AG04449 (cell line): ENCODE data around the gene TNFSF10.

Experiments
- CTCF ChIA-PET: fragments of 350-600 bp; formaldehyde crosslinking; extraction: SDS; loops from one replicate; lab custom pipeline; 2021; ENCODE audit warnings: antibody characterized with exemption; lab: Yijun Ruan, JAX
- POLR2A ChIA-PET: fragments of 400-600, 350-600 bp; formaldehyde crosslinking; extraction: SDS; loops from one replicate; lab custom pipeline; 2020; ENCODE audit warnings: antibody characterized with exemption, inconsistent platforms; lab: Yijun Ruan, JAX
- DNase-seq: peaks from one replicate; pipeline ENCODE4 v3.0.0-alpha.2; 2010; ENCODE audit warnings: low read depth, low spot score
- H3K4me3 ChIP-seq: 2 replicates; pipeline ENCODE4 v1.5.1; 2011; ENCODE audit warnings: low read depth, mild to moderate bottlenecking, control low read depth, low read length
- TF ChIP-seq, protein P1 (sequence below): IDR thresholded peaks from one replicate; pipeline ENCODE4 v1.5.1; 2011; ENCODE audit warnings: mild to moderate bottlenecking, moderate library complexity, low read length, control low read depth, inconsistent platforms; ENCODE audit not compliant: insufficient read depth; ENCODE audit errors: missing control alignments

Gene TNFSF10

DNA sequence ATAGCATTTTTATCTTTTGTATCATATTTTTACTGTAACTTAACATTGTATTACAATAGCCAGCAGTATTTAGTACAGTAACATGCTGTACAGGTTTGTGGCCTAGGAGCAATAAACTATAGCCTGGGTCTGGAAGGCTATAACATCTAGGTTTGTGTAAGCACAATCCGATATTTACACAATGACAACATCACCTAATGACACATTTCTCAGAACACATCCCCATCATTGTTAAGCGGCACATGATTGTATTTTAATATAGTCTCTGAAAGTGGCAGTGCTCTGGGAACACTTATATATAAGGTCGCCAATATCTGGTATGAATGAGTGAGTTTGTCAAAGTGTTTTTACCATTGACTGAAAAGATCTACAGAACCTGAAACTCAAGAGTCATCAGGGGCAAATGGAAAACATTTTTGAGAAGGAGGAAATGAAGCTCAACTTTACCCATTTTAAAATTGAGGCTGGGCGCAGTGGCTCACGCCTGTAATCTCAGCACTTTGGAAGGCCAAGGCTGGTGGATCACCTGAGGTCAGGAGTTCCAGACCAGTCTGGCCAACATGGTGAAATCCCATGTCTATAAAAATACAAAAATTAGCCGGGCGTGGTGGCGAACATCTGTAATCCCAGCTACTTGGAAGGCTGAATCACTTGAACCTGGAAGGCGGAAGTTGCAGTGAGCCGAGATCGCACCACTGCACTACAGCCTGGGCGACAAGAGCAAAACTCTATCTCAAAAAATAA, 38.8 kb upstream of the TNFSF10 start:
- DNase-seq = no peak
- TF ChIP-seq, protein P1, sequence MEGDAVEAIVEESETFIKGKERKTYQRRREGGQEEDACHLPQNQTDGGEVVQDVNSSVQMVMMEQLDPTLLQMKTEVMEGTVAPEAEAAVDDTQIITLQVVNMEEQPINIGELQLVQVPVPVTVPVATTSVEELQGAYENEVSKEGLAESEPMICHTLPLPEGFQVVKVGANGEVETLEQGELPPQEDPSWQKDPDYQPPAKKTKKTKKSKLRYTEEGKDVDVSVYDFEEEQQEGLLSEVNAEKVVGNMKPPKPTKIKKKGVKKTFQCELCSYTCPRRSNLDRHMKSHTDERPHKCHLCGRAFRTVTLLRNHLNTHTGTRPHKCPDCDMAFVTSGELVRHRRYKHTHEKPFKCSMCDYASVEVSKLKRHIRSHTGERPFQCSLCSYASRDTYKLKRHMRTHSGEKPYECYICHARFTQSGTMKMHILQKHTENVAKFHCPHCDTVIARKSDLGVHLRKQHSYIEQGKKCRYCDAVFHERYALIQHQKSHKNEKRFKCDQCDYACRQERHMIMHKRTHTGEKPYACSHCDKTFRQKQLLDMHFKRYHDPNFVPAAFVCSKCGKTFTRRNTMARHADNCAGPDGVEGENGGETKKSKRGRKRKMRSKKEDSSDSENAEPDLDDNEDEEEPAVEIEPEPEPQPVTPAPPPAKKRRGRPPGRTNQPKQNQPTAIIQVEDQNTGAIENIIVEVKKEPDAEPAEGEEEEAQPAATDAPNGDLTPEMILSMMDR = no peak
- POLR2A ChIA-PET = no interaction called here
- H3K4me3 ChIP-seq = no peak overlapping the region
- CTCF ChIA-PET = interaction anchor here (1.2 to 1.4 kb wide), 2 partner anchors 13 to 34 kb away, joined by 3 to 4 read pairs; no protein-coding TSS in a partner anchor

DNA sequence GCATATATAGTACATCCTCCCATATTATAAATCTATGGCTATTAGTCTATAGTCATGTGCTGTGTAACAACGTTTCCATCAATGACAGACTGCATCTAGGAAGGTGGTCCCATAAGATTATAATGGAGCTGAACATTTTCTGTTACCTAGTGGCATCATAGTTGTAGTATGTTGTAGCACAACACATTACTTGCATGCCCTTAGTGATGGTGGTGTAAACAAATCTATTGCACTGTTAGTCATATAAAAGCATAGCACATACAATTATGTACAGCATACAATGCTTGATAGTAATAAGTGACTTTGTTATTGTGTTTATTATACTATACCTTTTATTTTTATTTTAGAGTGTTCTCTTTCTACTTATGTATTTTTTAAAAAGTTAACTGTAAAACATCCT, 37.4 kb upstream of the TNFSF10 start:
- TF ChIP-seq, protein P1 = no peak
- H3K4me3 ChIP-seq = no peak overlapping the region
- ChIA-PET CTCF (interaction anchor here (0.7 to 1.9 kb wide), 2 partner anchors 37 to 106 kb away, joined by 3 to 7 read pairs; no protein-coding TSS in a partner anchor), POLR2A (no interaction called here)
- DNase-seq = no peak

DNA sequence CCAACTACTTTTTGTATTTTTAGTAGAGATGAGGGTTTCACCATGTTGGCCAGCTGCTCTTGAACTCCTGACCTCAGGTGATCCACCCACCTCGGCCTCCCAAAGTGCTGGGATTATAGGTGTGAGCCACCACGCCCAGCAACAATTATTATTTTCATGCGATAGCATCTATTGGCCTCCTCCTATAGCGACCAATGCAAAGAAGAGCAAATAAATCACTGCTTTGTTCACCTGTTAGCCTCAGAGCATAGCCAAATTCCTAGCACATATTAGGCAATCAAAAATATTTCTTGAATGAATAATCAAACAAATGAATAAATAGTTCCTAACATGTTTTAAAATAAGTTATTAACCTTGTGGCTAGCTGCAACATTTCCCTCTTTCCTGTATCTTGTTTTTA, 36.8 kb upstream of the TNFSF10 start:
- TF ChIP-seq, protein P1 = no peak
- ChIA-PET CTCF (interaction anchor here (0.7 to 1.9 kb wide), 2 partner anchors 37 to 107 kb away, joined by 3 to 7 read pairs; no protein-coding TSS in a partner anchor), POLR2A (no interaction called here)
- DNase-seq = no peak
- no peak overlapping the region for H3K4me3 ChIP-seq

DNA sequence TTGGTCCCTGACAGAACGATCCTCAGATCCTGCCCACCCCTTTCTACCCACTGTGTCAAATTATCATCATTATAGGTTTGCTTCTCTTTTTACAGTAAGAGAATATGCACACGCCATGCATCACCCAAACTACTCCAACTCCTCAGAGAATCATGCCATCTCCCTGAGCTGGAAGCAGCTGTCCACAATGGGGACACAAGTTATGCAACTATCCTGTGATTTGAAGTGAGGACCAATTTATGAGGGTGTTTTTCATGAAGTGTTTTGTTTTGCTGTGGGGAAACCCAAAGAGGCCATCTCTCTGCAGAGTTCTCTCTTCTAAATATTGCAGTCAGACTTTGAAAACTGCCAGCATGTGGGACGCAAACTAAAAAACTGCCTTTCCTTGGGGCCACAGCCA, 35.8 kb upstream of the TNFSF10 start:
- POLR2A ChIA-PET = no interaction called here
- DNase-seq = no peak
- CTCF ChIA-PET = no interaction called here
- TF ChIP-seq, protein P1 = no peak
- H3K4me3 ChIP-seq = no peak overlapping the region

DNA sequence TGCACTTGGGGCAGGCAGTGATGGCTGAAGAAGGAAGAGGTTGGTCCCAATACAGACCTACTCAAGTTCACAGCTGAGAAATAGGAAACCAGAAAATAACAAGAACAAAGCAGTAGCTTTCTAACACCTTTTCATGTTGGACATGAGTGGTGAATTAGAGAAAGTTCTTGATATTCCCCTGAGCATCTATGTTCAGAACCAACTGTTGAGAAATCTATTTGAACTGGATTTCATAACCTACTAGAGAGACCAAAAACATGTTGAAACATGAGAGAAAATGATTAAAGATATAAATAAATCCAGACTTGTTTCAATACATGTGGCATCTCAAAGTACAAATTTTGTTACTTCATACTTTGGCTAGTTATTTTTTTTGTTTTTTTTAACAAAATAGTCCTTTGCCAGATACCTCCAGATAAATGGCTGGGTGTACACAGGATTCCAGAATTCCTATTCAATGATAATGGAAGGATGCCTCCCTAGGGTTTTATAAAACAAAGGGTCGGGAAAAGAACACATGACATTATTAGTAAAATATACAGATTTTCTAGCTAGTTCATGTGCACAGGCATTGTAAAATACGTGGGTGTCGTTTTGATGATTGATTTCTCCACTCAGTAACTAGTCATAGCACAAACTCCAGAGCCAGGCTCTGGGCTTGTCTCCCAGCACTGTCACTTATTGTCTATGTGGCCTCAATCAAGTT, 34.4 kb upstream of the TNFSF10 start:
- H3K4me3 ChIP-seq = no peak overlapping the region
- DNase-seq = no peak
- ChIA-PET POLR2A (no interaction called here), CTCF (interaction anchor here (0.8 kb wide), 1 partner anchor 37 kb away, joined by 3 read pairs; no protein-coding TSS in a partner anchor)
- TF ChIP-seq, protein P1 = no peak
